ENCODE measurements around the gene DPM2. TPM values are rescaled to one million over a fixed set of nuclear protein-coding genes. Genes with fewer than 3 reads are reported as not detected.

DPM2 gene
- total and polyA plus RNA-seq, 12 donors = 7.2 to 31.1 (median 12.7) TPM

DNA sequence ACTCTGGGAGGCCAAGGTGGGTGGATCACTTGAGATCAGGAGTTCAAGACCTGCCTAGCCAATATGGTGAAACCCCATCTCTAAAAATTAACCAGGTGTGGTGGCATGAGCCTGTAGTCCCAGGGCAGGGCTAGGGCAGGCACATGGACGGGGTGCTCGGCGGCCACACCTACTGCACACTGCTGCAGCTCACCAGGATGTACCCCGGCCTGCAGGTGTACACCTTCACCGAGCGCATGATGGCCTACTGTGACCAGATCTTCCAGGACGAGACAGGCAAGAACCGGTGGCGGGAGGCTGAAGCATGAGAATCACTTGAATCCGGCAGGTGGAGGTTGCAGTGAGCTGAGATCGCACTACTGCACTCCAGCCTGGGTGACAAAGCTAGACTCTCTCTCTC is 24.0 kb downstream of the DPM2 start:
- intact Hi-C loops (cut with DNase I) = loop anchor here in 3 of 10 donors (5.0 to 10.0 kb wide), 3 partner anchors 109 to 129 kb away; partner anchors contain the start of genes CDK9 (in 1 of the 3) and FPGS (in 1 of the 3)
- Histone ChIP-seq H3K27ac (no peak overlapping the region), H3K9me3 (no peaks in the 10 kb centered on the region), H3K4me3 (no peak overlapping the region), H3K36me3 (peaks cover 0 to 61% (median 18%) of the 10 kb centered on the region in 9 donors), H3K27me3 (no peaks in the 10 kb centered on the region), H3K4me1 (peaks cover 6 to 42% (median 34%) of the 10 kb centered on the region in 9 donors)
- 96 to 99% methylated on average over 11 of the region's 11 CpGs for WGBS, 2 donors
- no peak for TF ChIP-seq CTCF (IDR thresholded peaks at IDR 0.05)
- no peak for ATAC-seq
- no peak for DNase-seq

DNA sequence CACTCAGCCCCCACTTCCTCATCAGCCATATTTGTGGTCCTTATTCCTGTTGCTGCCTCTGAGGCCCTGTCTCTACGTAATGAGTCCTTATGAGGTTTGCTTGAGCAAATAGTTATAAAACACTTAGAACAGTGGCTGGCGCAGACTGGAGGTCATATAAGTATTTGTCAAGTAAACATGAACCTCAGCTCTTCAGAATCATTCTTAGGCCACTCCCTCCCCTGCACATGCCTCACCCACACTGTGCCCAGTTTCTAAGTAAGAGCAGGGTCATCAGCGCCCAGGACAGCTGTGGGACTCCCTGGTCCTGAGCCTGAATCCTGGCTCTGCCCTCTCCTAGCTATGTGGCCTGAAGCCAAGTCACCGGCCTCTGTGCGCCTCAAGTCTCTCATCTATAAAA is 24.8 kb downstream of the DPM2 start:
- H3K4me3 ChIP-seq = no peak overlapping the region
- 93 to 99% methylated on average over 5 of the region's 5 CpGs for WGBS, 2 donors
- H3K9me3 ChIP-seq = no peaks in the 10 kb centered on the region
- DNase-seq (no peak), ATAC-seq (no peak)
- intact Hi-C loops (cut with DNase I) = loop anchor here in 3 of 10 donors (5.0 to 10.0 kb wide), 3 partner anchors 108 to 128 kb away; partner anchors contain the start of genes CDK9 (in 1 of the 3) and FPGS (in 1 of the 3)
- TF ChIP-seq CTCF (IDR thresholded peaks at IDR 0.05) = no peak
- H3K27ac ChIP-seq = no peak overlapping the region
- H3K27me3 ChIP-seq = no peaks in the 10 kb centered on the region
- peaks cover 0 to 69% (median 23%) of the 10 kb centered on the region in 9 donors for H3K36me3 ChIP-seq
- peaks cover 4 to 34% (median 26%) of the 10 kb centered on the region in 9 donors for H3K4me1 ChIP-seq

- WGBS, 2 donors = 96 to 97% methylated on average over 31 of the region's 31 CpGs
- peaks cover 4 to 30% (median 22%) of the 10 kb centered on the region in 9 donors for H3K4me1 ChIP-seq
- H3K27me3 ChIP-seq = no peaks in the 10 kb centered on the region
- no peak for TF ChIP-seq CTCF (IDR thresholded peaks at IDR 0.05)
- H3K36me3 ChIP-seq = peaks cover 0 to 74% (median 23%) of the 10 kb centered on the region in 9 donors
- intact Hi-C loops (cut with DNase I) = loop anchor here in 3 of 10 donors (5.0 to 10.0 kb wide), 3 partner anchors 107 to 127 kb away; partner anchors contain the start of genes CDK9 (in 1 of the 3) and FPGS (in 1 of the 3)
- H3K27ac ChIP-seq = no peak overlapping the region
- no peaks in the 10 kb centered on the region for H3K9me3 ChIP-seq
- DNase-seq (no peak), ATAC-seq (no peak)
- no peak overlapping the region for H3K4me3 ChIP-seq
Observed at GRCh38 chr9:127912296-127912695, 25.4 kb downstream of the DPM2 start.

GRCh38 chr9:127910613-127911205 is 26.9 kb downstream of the DPM2 start:
- no peak overlapping the region for H3K4me3 ChIP-seq
- H3K27ac ChIP-seq = no peak overlapping the region
- H3K4me1 ChIP-seq = peaks cover 5 to 32% (median 26%) of the 10 kb centered on the region in 9 donors
- TF ChIP-seq CTCF (IDR thresholded peaks at IDR 0.05) = peak in 1 of 9 donors; percentile 14
- WGBS, 2 donors = 74 to 78% methylated on average over 6 of the region's 6 CpGs
- H3K36me3 ChIP-seq = peaks cover 0 to 74% (median 23%) of the 10 kb centered on the region in 9 donors
- no peaks in the 10 kb centered on the region for H3K9me3 ChIP-seq
- no peaks in the 10 kb centered on the region for H3K27me3 ChIP-seq
- intact Hi-C loops (cut with DNase I) = loop anchor here in 3 of 10 donors (5.0 to 10.0 kb wide), 3 partner anchors 106 to 126 kb away; partner anchors contain the start of genes CDK9 (in 1 of the 3) and FPGS (in 1 of the 3)
- DNase-seq = no peak
- ATAC-seq = no peak

Measured in heart right ventricle (tissue), 16 donors.